ENCODE results near the gene AMPH.
A peak's percentile ranks its signal among the peaks of the same experiment; 100 is the strongest.
"Not testable (repeated sequence)": the region's sequence is repeated elsewhere in the genome, so short reads cannot be mapped to it uniquely, and the experiment has no call there.

AMPH gene

GRCh38 chr7:38383281-38383680 is 247.9 kb downstream of the AMPH start:
- no peak for DNase-seq

GRCh38 chr7:38382684-38383083 is 248.5 kb downstream of the AMPH start:
- DNase-seq, result no peak

GRCh38 chr7:38375453-38375852 is 255.7 kb downstream of the AMPH start:
- DNase-seq, result no peak

- DNase-seq, result peak; percentile 40
Observed at GRCh38 chr7:38374507-38374906, 256.7 kb downstream of the AMPH start.

GRCh38 chr7:38373155-38373554 is 258.0 kb downstream of the AMPH start:
- DNase-seq, result no peak

- DNase-seq, result no peak
Observed at GRCh38 chr7:38372290-38372689, 258.9 kb downstream of the AMPH start.

GRCh38 chr7:38369816-38370493 is 261.2 kb downstream of the AMPH start:
- peak; percentile 63 for DNase-seq

- DNase-seq, result peak; percentile 67
Observed at GRCh38 chr7:38368191-38368605, 263.0 kb downstream of the AMPH start.

GRCh38 chr7:38367301-38367890 is 263.8 kb downstream of the AMPH start:
- peak; percentile 23 for DNase-seq

- peak; percentile 68 for DNase-seq
Observed at GRCh38 chr7:38363379-38363778, 267.8 kb downstream of the AMPH start.

- DNase-seq, result peak; percentile 41
Observed at GRCh38 chr7:38362611-38363237, 268.4 kb downstream of the AMPH start.

- DNase-seq, result no peak
Observed at GRCh38 chr7:38360776-38361175, 270.4 kb downstream of the AMPH start.

GRCh38 chr7:38359071-38359601 is 272.0 kb downstream of the AMPH start:
- DNase-seq, result peak; percentile 70

- peak; percentile 52 for DNase-seq
Observed at GRCh38 chr7:38358273-38358831, 272.8 kb downstream of the AMPH start.

- DNase-seq, result peak; percentile 59
Observed at GRCh38 chr7:38354271-38354851, 276.8 kb downstream of the AMPH start.

GRCh38 chr7:38353431-38353881 is 277.7 kb downstream of the AMPH start:
- peak; percentile 40 for DNase-seq

- DNase-seq, result no peak
Observed at GRCh38 chr7:38351601-38352000, 279.6 kb downstream of the AMPH start.

GRCh38 chr7:38350777-38351176 is 280.4 kb downstream of the AMPH start:
- DNase-seq, result not testable (repeated sequence)

- peak; percentile 50 for DNase-seq
Observed at GRCh38 chr7:38349869-38350583, 281.1 kb downstream of the AMPH start.

GRCh38 chr7:38349126-38349795 is 281.9 kb downstream of the AMPH start:
- peak; percentile 30 for DNase-seq

- DNase-seq, result peak; percentile 30
Observed at GRCh38 chr7:38345299-38346172, 285.6 kb downstream of the AMPH start.

All from central memory CD4-positive, alpha-beta T cell (primary cell).